Measurements from ENCODE around the gene BRI3BP.

DNA sequence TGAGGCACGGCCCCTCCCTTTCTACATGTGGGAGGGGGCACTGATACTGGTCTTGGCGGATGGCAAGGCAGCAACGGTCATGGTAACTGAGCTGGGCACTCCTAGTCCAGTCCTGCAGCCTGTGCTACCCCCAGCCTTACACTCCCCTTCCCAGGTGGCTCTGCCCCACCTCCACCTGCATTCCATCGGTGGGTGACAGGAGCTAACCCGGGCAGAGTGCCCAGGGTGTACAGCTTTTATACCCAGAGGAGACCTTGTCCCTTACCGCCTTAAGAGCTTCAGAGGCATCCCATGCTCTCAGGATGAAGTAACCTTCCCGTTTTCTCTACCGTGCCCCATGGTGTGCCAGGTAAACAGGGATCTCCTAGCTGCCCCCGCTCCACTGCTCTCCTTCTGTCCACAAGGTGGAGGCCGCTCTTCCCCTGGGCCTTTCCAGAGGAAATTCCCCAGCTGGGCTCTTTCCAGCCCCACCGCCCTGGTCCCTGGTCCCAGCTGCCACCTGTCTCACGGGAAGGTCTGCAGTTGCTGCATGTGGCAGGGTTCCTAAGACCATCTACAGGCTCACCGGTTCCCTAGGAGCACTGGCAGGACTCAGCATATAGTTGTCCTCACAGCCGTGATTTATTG, 20.5 kb downstream of the BRI3BP start:
- TF ChIP-seq, protein P1, sequence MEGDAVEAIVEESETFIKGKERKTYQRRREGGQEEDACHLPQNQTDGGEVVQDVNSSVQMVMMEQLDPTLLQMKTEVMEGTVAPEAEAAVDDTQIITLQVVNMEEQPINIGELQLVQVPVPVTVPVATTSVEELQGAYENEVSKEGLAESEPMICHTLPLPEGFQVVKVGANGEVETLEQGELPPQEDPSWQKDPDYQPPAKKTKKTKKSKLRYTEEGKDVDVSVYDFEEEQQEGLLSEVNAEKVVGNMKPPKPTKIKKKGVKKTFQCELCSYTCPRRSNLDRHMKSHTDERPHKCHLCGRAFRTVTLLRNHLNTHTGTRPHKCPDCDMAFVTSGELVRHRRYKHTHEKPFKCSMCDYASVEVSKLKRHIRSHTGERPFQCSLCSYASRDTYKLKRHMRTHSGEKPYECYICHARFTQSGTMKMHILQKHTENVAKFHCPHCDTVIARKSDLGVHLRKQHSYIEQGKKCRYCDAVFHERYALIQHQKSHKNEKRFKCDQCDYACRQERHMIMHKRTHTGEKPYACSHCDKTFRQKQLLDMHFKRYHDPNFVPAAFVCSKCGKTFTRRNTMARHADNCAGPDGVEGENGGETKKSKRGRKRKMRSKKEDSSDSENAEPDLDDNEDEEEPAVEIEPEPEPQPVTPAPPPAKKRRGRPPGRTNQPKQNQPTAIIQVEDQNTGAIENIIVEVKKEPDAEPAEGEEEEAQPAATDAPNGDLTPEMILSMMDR (IDR thresholded peaks at IDR 0.05; ENCODE audit: insufficient read depth, low read length): no peak
- TF ChIP-seq, protein P2, sequence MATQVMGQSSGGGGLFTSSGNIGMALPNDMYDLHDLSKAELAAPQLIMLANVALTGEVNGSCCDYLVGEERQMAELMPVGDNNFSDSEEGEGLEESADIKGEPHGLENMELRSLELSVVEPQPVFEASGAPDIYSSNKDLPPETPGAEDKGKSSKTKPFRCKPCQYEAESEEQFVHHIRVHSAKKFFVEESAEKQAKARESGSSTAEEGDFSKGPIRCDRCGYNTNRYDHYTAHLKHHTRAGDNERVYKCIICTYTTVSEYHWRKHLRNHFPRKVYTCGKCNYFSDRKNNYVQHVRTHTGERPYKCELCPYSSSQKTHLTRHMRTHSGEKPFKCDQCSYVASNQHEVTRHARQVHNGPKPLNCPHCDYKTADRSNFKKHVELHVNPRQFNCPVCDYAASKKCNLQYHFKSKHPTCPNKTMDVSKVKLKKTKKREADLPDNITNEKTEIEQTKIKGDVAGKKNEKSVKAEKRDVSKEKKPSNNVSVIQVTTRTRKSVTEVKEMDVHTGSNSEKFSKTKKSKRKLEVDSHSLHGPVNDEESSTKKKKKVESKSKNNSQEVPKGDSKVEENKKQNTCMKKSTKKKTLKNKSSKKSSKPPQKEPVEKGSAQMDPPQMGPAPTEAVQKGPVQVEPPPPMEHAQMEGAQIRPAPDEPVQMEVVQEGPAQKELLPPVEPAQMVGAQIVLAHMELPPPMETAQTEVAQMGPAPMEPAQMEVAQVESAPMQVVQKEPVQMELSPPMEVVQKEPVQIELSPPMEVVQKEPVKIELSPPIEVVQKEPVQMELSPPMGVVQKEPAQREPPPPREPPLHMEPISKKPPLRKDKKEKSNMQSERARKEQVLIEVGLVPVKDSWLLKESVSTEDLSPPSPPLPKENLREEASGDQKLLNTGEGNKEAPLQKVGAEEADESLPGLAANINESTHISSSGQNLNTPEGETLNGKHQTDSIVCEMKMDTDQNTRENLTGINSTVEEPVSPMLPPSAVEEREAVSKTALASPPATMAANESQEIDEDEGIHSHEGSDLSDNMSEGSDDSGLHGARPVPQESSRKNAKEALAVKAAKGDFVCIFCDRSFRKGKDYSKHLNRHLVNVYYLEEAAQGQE (IDR thresholded peaks at IDR 0.05; ENCODE audit: insufficient replicate concordance, low read depth): no peak
- TF ChIP-seq SPI1 (IDR thresholded peaks at IDR 0.05; ENCODE audit: borderline replicate concordance, low read depth) (no peak), POLR2AphosphoS5 (IDR thresholded peaks at IDR 0.05; ENCODE audit: low read depth) (no peak), GABPA (IDR thresholded peaks at IDR 0.05; ENCODE audit: low read depth) (no peak)

Measured in HL-60 (cell line).